HG03378 (cell line): ENCODE data around the gene KYNU.
"Not testable (repeated sequence)": the region's sequence is repeated elsewhere in the genome, so short reads cannot be mapped to it uniquely, and the experiment has no call there.

ENCODE experiments used
- ATAC-seq: cut with Tn5 transposase; IDR thresholded peaks from one replicate; pipeline ENCODE4 v1.9.1; 2021; ENCODE audit warnings: mild to moderate bottlenecking, moderate library complexity; ENCODE audit not compliant: unreplicated experiment

The KYNU gene

GRCh38 chr2:143084462-143084861 lies 207.0 kb downstream of the KYNU start:
- ATAC-seq, result no peak

DNA sequence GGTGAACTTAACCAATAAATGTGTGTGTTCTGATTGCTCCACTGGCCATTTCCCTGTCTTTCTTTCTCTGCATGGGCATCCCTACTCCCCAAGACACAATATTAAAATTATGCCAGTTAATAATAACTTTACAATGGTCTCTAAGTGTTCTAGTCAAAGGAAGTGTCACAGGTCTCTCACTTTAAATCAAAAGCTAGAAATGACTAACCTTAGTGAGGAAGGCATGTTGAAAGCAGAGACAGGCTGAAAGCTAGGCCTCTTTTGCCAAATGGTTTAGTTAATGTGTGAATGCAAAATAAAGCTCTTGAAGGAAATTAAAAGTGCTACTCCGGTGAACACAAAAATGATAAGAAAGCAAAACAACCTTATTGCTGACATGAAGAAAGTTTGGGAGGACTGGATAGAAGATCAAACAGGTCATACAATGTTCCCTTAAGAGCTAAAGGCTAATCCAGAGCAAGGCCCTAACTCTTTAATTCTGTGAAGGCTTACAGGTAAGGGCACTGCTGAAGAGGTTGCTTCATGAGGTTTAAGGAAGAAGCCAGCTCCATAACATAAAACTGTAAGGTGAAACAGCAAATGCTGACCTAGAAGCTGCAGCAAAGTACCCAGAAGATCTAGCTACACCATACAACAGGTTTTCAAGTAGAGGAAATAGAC lies 207.8 kb downstream of the KYNU start:
- peak; percentile 76 for ATAC-seq

- no peak for ATAC-seq
Measured at GRCh38 chr2:143087033-143087432, 209.6 kb downstream of the KYNU start.

- ATAC-seq, result no peak
Measured at GRCh38 chr2:143088388-143088787, 210.9 kb downstream of the KYNU start.

DNA sequence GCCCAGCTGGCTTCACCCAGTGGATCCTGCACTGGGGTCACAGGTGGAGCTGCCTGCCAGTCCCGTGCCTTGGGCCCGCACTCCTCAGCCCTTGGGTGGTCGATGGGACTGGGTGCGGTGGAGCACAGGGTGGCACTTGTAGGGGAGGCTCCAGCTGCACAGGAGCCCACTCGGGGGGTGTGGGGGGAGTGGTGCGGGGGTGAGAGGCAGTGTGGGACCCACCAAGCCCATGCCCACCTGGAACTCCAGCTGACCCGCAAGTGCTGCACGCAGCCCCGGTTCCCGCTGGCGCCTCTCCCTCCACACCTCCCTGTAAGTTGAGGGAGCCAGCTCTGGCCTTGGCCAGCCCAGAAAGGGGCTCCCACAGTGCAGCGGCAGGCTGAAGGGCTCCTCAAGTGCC lies 212.1 kb downstream of the KYNU start:
- ATAC-seq, result not testable (repeated sequence)
